GM12878 (cell line): ENCODE data around the gene GCSAM. TPM values are rescaled to one million over a fixed set of nuclear protein-coding genes. Genes with fewer than 3 reads are reported as not detected.

Source experiments
- ATF2 ChIP-seq: IDR thresholded peaks from 2 replicates; pipeline ENCODE4 v1.6.1; 2012; ENCODE audit warnings: low read length, inconsistent platforms
- CBX3 ChIP-seq: fragments of 200-600 bp; sonication (generic); IDR thresholded peaks from 2 replicates; pipeline ENCODE4 v1.6.1; 2016; ENCODE audit warnings: low read depth, borderline replicate concordance
- CEBPB ChIP-seq, 2 experiments: fragments of 150-350 bp in 1 of 2; IDR thresholded peaks; 2 replicates each; pipeline ENCODE4 v1.6.1; 2012 to 2014; ENCODE audit warnings: low read depth in 2 of 2, low read length in 2 of 2, borderline replicate concordance in 1 of 2, inconsistent platforms in 1 of 2
- CREM ChIP-seq: IDR thresholded peaks from 2 replicates; pipeline ENCODE4 v1.6.1; 2014; ENCODE audit warnings: antibody characterized with exemption, low read depth
- CUX1 ChIP-seq: IDR thresholded peaks from 2 replicates; pipeline ENCODE4 v1.6.1; 2012; ENCODE audit warnings: improper control_type of control experiment, low read depth, low read length; ENCODE audit not compliant: insufficient replicate concordance
- KDM1A ChIP-seq: fragments of 200-600 bp; sonication (generic); IDR thresholded peaks from 2 replicates; pipeline ENCODE4 v1.6.1; 2016; ENCODE audit warnings: borderline replicate concordance
- KLF5 ChIP-seq: fragments of 450-650 bp; IDR thresholded peaks from 2 replicates; pipeline ENCODE4 v1.6.1; 2014; ENCODE audit warnings: mild to moderate bottlenecking; ENCODE audit not compliant: partially characterized antibody
- MXI1 ChIP-seq: fragments of 150-350 bp; IDR thresholded peaks from 2 replicates; pipeline ENCODE4 v1.6.1; 2011; ENCODE audit warnings: low read depth, mild to moderate bottlenecking, inconsistent platforms, low read length, improper control_type of control experiment
- MYC ChIP-seq: IDR thresholded peaks from 2 replicates; pipeline ENCODE4 v1.6.1; 2011; ENCODE audit warnings: mild to moderate bottlenecking, low read length, moderate library complexity, inconsistent platforms; ENCODE audit not compliant: insufficient read depth, insufficient replicate concordance, insufficient read length, severe bottlenecking
- NFYB ChIP-seq: IDR thresholded peaks from 2 replicates; pipeline ENCODE4 v1.6.1; 2011; ENCODE audit warnings: low read depth, mild to moderate bottlenecking, low read length, improper control_type of control experiment, moderate library complexity; ENCODE audit not compliant: insufficient read depth
- NR2F1 ChIP-seq: fragments of 450-650 bp; conservative IDR thresholded peaks from 2 replicates; pipeline ENCODE4 v1.6.1; 2017; ENCODE audit warnings: mild to moderate bottlenecking
- POLR2A ChIP-seq: IDR thresholded peaks from 2 replicates; pipeline ENCODE4 v1.6.1; 2011; ENCODE audit warnings: low read depth, mild to moderate bottlenecking, low read length
- POLR2AphosphoS5 ChIP-seq: IDR thresholded peaks from 2 replicates; pipeline ENCODE4 v1.6.1; 2011; ENCODE audit warnings: mild to moderate bottlenecking, low read length, inconsistent platforms
- RFX5 ChIP-seq: IDR thresholded peaks from 2 replicates; pipeline ENCODE4 v1.6.1; 2011; ENCODE audit warnings: low read depth, low read length, improper control_type of control experiment
- SMARCA5 ChIP-seq: fragments of 450-650 bp; IDR thresholded peaks from 2 replicates; pipeline ENCODE4 v1.6.1; 2017; ENCODE audit warnings: mild to moderate bottlenecking
- SPI1 ChIP-seq: IDR thresholded peaks from 2 replicates; pipeline ENCODE4 v1.6.1; 2011; ENCODE audit warnings: low read depth, mild to moderate bottlenecking, low read length, moderate library complexity, borderline replicate concordance; ENCODE audit not compliant: insufficient read depth
- SREBF1 ChIP-seq: IDR thresholded peaks from 2 replicates; pipeline ENCODE4 v1.6.1; 2012; ENCODE audit warnings: mild to moderate bottlenecking, low read length
- TARDBP ChIP-seq: IDR thresholded peaks from 2 replicates; pipeline ENCODE4 v1.6.1; 2016; ENCODE audit warnings: borderline replicate concordance
- TBL1XR1 ChIP-seq: IDR thresholded peaks from 2 replicates; pipeline ENCODE4 v1.6.1; 2012; ENCODE audit warnings: low read depth, low read length, improper control_type of control experiment
- WRNIP1 ChIP-seq: IDR thresholded peaks from 2 replicates; pipeline ENCODE4 v1.6.1; 2011; ENCODE audit warnings: low read depth, low read length, improper control_type of control experiment, borderline replicate concordance
- ZBTB33 ChIP-seq: fragments of 450-650 bp; IDR thresholded peaks from 2 replicates; pipeline ENCODE4 v1.6.1; 2017; ENCODE audit warnings: mild to moderate bottlenecking
- polyA plus RNA-seq, 11 experiments: library from polyadenylated mRNA; depleted of rRNA in 4 of 11; unstranded in 6 of 11; stranded (reverse) in 5 of 11; fragments of >200 nt; fragmentation: Nextera tagmentation in 4 of 11; fragmentation: Illumina TruSeq in 1 of 11; extraction: Ambion mirVana in 4 of 11; extraction: Trizol in 1 of 11; gene quantifications; 1 replicate in 1 of 11; 2 replicates in 10 of 11; pipeline versions ENCODE4 v1.2.1 to v1.2.3, GENCODE V29; 2011 to 2016; ENCODE audit warnings: inconsistent platforms in 2 of 11, missing spikeins in 2 of 11, low read depth in 1 of 11
- total RNA-seq, 4 experiments: library from RNA; depleted of rRNA in 3 of 4; stranded (reverse); fragments of >200 nt in 3 of 4; fragmentation: Illumina TruSeq in 1 of 4; extraction: Trizol in 1 of 4; gene quantifications; 2 replicates each; pipeline versions ENCODE4 v1.2.1 to v1.2.3, GENCODE V29; 2013 to 2021
- TF ChIP-seq, protein P1 (sequence below): IDR thresholded peaks from 2 replicates; pipeline ENCODE4 v1.6.1; 2011; ENCODE audit warnings: borderline replicate concordance, low read depth, mild to moderate bottlenecking, moderate library complexity, low read length; ENCODE audit not compliant: insufficient read depth, poor library complexity, severe bottlenecking

Gene GCSAM
- total and polyA plus RNA-seq, 10 of the 15 experiments (the other 5 are each of a cell fraction or from before 2014, with no cell fraction given): 81.5 to 407 (median 107) TPM

DNA sequence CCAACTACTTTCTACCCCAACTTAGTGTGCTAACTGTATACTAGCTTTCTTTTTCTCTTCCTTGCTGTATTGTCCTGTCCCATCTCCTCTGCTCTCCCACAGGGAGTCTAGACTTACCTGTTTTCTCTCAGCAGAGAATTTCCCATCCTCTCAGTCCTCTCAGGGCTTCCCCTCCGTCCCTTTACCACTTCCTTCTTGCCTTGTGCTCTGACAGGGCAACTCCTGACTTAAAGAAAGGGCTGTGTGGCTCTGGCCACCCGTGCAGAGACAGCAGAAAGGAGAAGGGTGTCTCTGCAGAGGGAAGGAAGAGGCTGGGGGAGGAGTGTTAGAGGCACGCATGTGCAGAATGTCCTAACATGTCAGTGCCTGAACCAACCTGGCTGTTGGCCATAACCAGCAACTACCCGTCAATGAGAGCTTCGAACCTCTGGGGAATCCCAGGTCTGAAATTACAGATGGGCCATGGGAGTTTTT lies at the start of gene GCSAM (continued):
- TF ChIP-seq CUX1 (peak; percentile 99), MYC (no peak), CREM (peak; percentile 76), NR2F1 (no peak), POLR2AphosphoS5 (peak; percentile 97), KLF5 (no peak), POLR2A (peak; percentile 93), ATF2 (no peak), CBX3 (no peak), TARDBP (no peak; the same call in 1 of the 2 replicates), CEBPB (IDR thresholded peaks at IDR 0.05; ENCODE audit: borderline replicate concordance in 1 of 2, low read depth in 2 of 2, low read length in 2 of 2) (no peak), WRNIP1 (no peak), NFYB (no peak), MXI1 (peak; percentile 89), SPI1 (peak; percentile 86), SREBF1 (no peak), ZBTB33 (no peak), TBL1XR1 (peak; percentile 93), SMARCA5 (no peak; the same call in 1 of the 2 replicates), KDM1A (no peak), RFX5 (no peak)
- TF ChIP-seq, protein P1, sequence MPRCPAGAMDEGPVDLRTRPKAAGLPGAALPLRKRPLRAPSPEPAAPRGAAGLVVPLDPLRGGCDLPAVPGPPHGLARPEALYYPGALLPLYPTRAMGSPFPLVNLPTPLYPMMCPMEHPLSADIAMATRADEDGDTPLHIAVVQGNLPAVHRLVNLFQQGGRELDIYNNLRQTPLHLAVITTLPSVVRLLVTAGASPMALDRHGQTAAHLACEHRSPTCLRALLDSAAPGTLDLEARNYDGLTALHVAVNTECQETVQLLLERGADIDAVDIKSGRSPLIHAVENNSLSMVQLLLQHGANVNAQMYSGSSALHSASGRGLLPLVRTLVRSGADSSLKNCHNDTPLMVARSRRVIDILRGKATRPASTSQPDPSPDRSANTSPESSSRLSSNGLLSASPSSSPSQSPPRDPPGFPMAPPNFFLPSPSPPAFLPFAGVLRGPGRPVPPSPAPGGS: peak; percentile 95
